Fibroblast of lung (primary cell): ENCODE results near the gene MYNN. TPM values are rescaled to one million over a fixed set of nuclear protein-coding genes. Genes with fewer than 3 reads are reported as not detected.
A peak's percentile ranks its signal among the peaks of the same experiment; 100 is the strongest.

Experiments used
- DNase-seq, 2 donors: peaks; one replicate each; pipeline versions ENCODE4 v3.0.0 to v3.0.0-alpha.2; 2010; ENCODE audit warnings: low read depth in 2 of 2
- H2AFZ ChIP-seq: 2 replicates; pipeline ENCODE4 v1.5.1; 2012; ENCODE audit warnings: low read length, control low read depth, inconsistent platforms
- H3K27ac ChIP-seq: 2 replicates; pipeline ENCODE4 v1.5.1; 2011; ENCODE audit warnings: low read length, control low read depth; ENCODE audit not compliant: insufficient read depth
- H3K27me3 ChIP-seq: 2 replicates; pipeline ENCODE4 v1.5.1; 2011; ENCODE audit warnings: mild to moderate bottlenecking, low read length; ENCODE audit not compliant: control insufficient read depth, insufficient read depth
- H3K36me3 ChIP-seq: 2 replicates; pipeline ENCODE4 v1.5.1; 2011; ENCODE audit warnings: low read length; ENCODE audit not compliant: control insufficient read depth, insufficient read depth
- H3K4me1 ChIP-seq: 2 replicates; pipeline ENCODE4 v1.5.1; 2011; ENCODE audit warnings: low read length; ENCODE audit not compliant: control insufficient read depth, insufficient read depth; ENCODE audit errors: extremely low read depth
- H3K4me2 ChIP-seq: 2 replicates; pipeline ENCODE4 v1.5.1; 2011; ENCODE audit warnings: low read length, control low read depth; ENCODE audit not compliant: insufficient read depth; ENCODE audit errors: extremely low read depth
- H3K4me3 ChIP-seq, 4 experiments: fragments of 200-600 bp in 1 of 4; sonication (generic) in 1 of 4; replicated peaks in 1 of 4; 2 replicates each; pipeline ENCODE4 v1.5.1; 2011 to 2016; ENCODE audit warnings: low read length in 4 of 4, low read depth in 3 of 4, mild to moderate bottlenecking in 3 of 4, control low read depth in 2 of 4, inconsistent platforms in 1 of 4, mixed read lengths in 1 of 4; ENCODE audit not compliant: insufficient read depth in 1 of 4; ENCODE audit errors: control extremely low read depth in 1 of 4
- H3K79me2 ChIP-seq: 2 replicates; pipeline ENCODE4 v1.5.1; 2012; ENCODE audit warnings: mild to moderate bottlenecking, low read length, inconsistent platforms; ENCODE audit not compliant: control insufficient read depth, insufficient read depth
- H3K9ac ChIP-seq: 2 replicates; pipeline ENCODE4 v1.5.1; 2011; ENCODE audit warnings: mild to moderate bottlenecking, low read length, control low read depth; ENCODE audit not compliant: insufficient read depth
- H3K9me3 ChIP-seq: 2 replicates; pipeline ENCODE4 v1.5.1; 2012; ENCODE audit warnings: low read depth, low read length; ENCODE audit not compliant: control insufficient read depth, insufficient read depth
- H4K20me1 ChIP-seq: 2 replicates; pipeline ENCODE4 v1.5.1; 2011; ENCODE audit warnings: low read length; ENCODE audit not compliant: control insufficient read depth, insufficient read depth; ENCODE audit errors: extremely low read depth
- CTCF ChIP-seq, 2 donors: IDR thresholded peaks in 1 of 2; conservative IDR thresholded peaks in 1 of 2; 1 replicate in 1 of 2; 2 replicates in 1 of 2; pipeline ENCODE4 v1.5.1; 2011 to 2012; ENCODE audit warnings: low read length in 2 of 2, control low read depth in 1 of 2, inconsistent platforms in 1 of 2, low read depth in 1 of 2, mild to moderate bottlenecking in 1 of 2
- EZH2 ChIP-seq: IDR thresholded peaks from 2 replicates; pipeline ENCODE4 v1.5.1; 2012; ENCODE audit warnings: low read length, control low read depth, mild to moderate bottlenecking; ENCODE audit errors: missing control alignments
- polyA plus RNA-seq, 2 donors: library from polyadenylated mRNA; depleted of rRNA in 1 of 2; stranded (reverse) in 1 of 2; unstranded in 1 of 2; fragments of >200 nt; gene quantifications; 2 replicates each; pipeline ENCODE4 v1.2.1, GENCODE V29; 2011 to 2012; ENCODE audit warnings: missing spikeins in 1 of 2
- total RNA-seq: library from RNA; depleted of rRNA; stranded (reverse); fragments of >200 nt; gene quantifications from 2 replicates; pipeline ENCODE4 v1.2.1, GENCODE V29; 2014

Gene MYNN
- total and polyA plus RNA-seq, 2 donors (not counting 1 experiment from before 2014, with no cell fraction given): 20.0 to 32.7 TPM

GRCh38 chr3:169772305-169772896 lies 795 bp upstream of the MYNN start:
- H3K36me3 ChIP-seq: no peaks in the 10 kb centered on the region
- DNase-seq: peak; percentile 77 to 87

GRCh38 chr3:169774186-169774585 lies 990 bp downstream of the MYNN start:
- Histone ChIP-seq H3K36me3 (no peaks in the 10 kb centered on the region), H3K9me3 (no peaks in the 10 kb centered on the region), H3K27me3 (no peaks in the 10 kb centered on the region), H2AFZ (no peak overlapping the region), H3K4me2 (peak overlapping the region; percentile 82), H3K79me2 (peaks cover 27% of the 10 kb centered on the region), H3K9ac (no peak overlapping the region), H3K27ac (no peak overlapping the region), H4K20me1 (no peaks in the 10 kb centered on the region), H3K4me3 (peak overlapping the region; percentile 86 to 97 (median 91)), H3K4me1 (peaks cover 5% of the 10 kb centered on the region)
- no peak for DNase-seq
- TF ChIP-seq CTCF (conservative IDR thresholded peaks at IDR 0.05 in 1 of 2, IDR thresholded peaks at IDR 0.05 in 1 of 2; ENCODE audit: low read depth in 1 of 2, low read length in 2 of 2) (no peak), EZH2 (no peak)

More at GRCh38 chr3:169772305-169772896, 795 bp upstream of the MYNN start:
- H3K4me2 ChIP-seq: peak overlapping the region; percentile 86
- H3K27me3 ChIP-seq: no peaks in the 10 kb centered on the region
- H4K20me1 ChIP-seq: no peaks in the 10 kb centered on the region
- H2AFZ ChIP-seq: peak overlapping the region; percentile 67
- H3K4me1 ChIP-seq: peaks cover 5% of the 10 kb centered on the region
- peak overlapping the region; percentile 86 to 97 (median 91) for H3K4me3 ChIP-seq
- H3K9ac ChIP-seq: peak overlapping the region; percentile 97
- H3K79me2 ChIP-seq: peaks cover 25% of the 10 kb centered on the region
- no peaks in the 10 kb centered on the region for H3K9me3 ChIP-seq
- H3K27ac ChIP-seq: peak overlapping the region; percentile 99
- no peak for TF ChIP-seq EZH2
- no peak for TF ChIP-seq CTCF (conservative IDR thresholded peaks at IDR 0.05 in 1 of 2, IDR thresholded peaks at IDR 0.05 in 1 of 2; ENCODE audit: low read depth in 1 of 2, low read length in 2 of 2)

- peaks cover 5% of the 10 kb centered on the region for H3K4me1 ChIP-seq
- DNase-seq: no peak
- TF ChIP-seq CTCF (conservative IDR thresholded peaks at IDR 0.05 in 1 of 2, IDR thresholded peaks at IDR 0.05 in 1 of 2; ENCODE audit: low read depth in 1 of 2, low read length in 2 of 2) (no peak), EZH2 (no peak)
- no peak overlapping the region for H3K4me3 ChIP-seq
- H3K9ac ChIP-seq: no peak overlapping the region
- H3K27ac ChIP-seq: no peak overlapping the region
- H3K79me2 ChIP-seq: peaks cover 27% of the 10 kb centered on the region
- no peaks in the 10 kb centered on the region for H3K9me3 ChIP-seq
- no peak overlapping the region for H2AFZ ChIP-seq
- H3K36me3 ChIP-seq: peaks cover 6% of the 10 kb centered on the region
- no peaks in the 10 kb centered on the region for H3K27me3 ChIP-seq
- no peak overlapping the region for H3K4me2 ChIP-seq
- H4K20me1 ChIP-seq: no peaks in the 10 kb centered on the region
Observed at GRCh38 chr3:169777822-169778221, 4.6 kb downstream of the MYNN start.
